ENCODE data around the gene SSR2.

The SSR2 gene

GRCh38 chr1:156033011-156033410 is 12.3 kb upstream of the SSR2 start:
- peaks cover 0 to 2% of the 10 kb centered on the region in 2 donors for H3K4me1 ChIP-seq (ENCODE audit: control insufficient read depth in 2 of 2, insufficient read depth in 1 of 2, low read depth in 1 of 2, low read length in 2 of 2)
- no peak overlapping the region for H3K23ac ChIP-seq (ENCODE audit: low read depth, low read length, poor library complexity)

GRCh38 chr1:156026588-156026987 is 5.8 kb upstream of the SSR2 start:
- no CpG with 5 or more reads among the region's 4 CpGs for WGBS, 2 donors (ENCODE audit: extremely low coverage in 2 of 2, insufficient read length in 2 of 2, insufficient replicate concordance in 1 of 2)
- H3K27me3 ChIP-seq (ENCODE audit: control insufficient read depth in 3 of 3, insufficient read depth in 3 of 3, low read depth in 1 of 3, low read length in 3 of 3) = no peaks in the 10 kb centered on the region
- no peaks in the 10 kb centered on the region for H3K36me3 ChIP-seq (replicated peaks in 1 of 2; ENCODE audit: control insufficient read depth in 2 of 2, insufficient read depth in 2 of 2, low read length in 2 of 2)
- no peak overlapping the region for H3K23ac ChIP-seq (ENCODE audit: low read depth, low read length, poor library complexity)
- H3K4ac ChIP-seq (ENCODE audit: low read length) = no peak overlapping the region
- H2BK15ac ChIP-seq (ENCODE audit: low read length) = no peak overlapping the region
- no peak for DNase-seq (ENCODE audit: low spot score)
- H3K79me1 ChIP-seq (ENCODE audit: low read depth, low read length) = no peaks in the 10 kb centered on the region
- H2BK12ac ChIP-seq (ENCODE audit: low read length) = no peak overlapping the region
- H4K8ac ChIP-seq (ENCODE audit: low read depth, low read length) = no peak overlapping the region
- no peaks in the 10 kb centered on the region for H3K9me3 ChIP-seq (replicated peaks in 1 of 2; ENCODE audit: control insufficient read depth in 2 of 2, insufficient read depth in 1 of 2, low read depth in 1 of 2, low read length in 2 of 2)
- H3K4me1 ChIP-seq (ENCODE audit: control insufficient read depth in 2 of 2, insufficient read depth in 1 of 2, low read depth in 1 of 2, low read length in 2 of 2) = peaks cover 2 to 4% of the 10 kb centered on the region in 2 donors
- H2AK5ac ChIP-seq (ENCODE audit: low read depth, low read length) = no peak overlapping the region
- no peak overlapping the region for H3K18ac ChIP-seq (ENCODE audit: low read length)
- H4K91ac ChIP-seq (ENCODE audit: low read depth, low read length, poor library complexity) = no peak overlapping the region
- no peak overlapping the region for H3K4me3 ChIP-seq (ENCODE audit: low read length in 2 of 2)
- H2BK120ac ChIP-seq (ENCODE audit: low read depth, low read length) = no peak overlapping the region
- H3K27ac ChIP-seq (replicated peaks; ENCODE audit: low read length) = no peak overlapping the region
- H3K14ac ChIP-seq (ENCODE audit: low read length) = no peak overlapping the region
- H2AFZ ChIP-seq (ENCODE audit: low read length) = no peak overlapping the region
- H3K4me2 ChIP-seq (ENCODE audit: insufficient read depth, low read length, poor library complexity, severe bottlenecking) = no peak overlapping the region
- H2BK5ac ChIP-seq (ENCODE audit: low read length) = no peak overlapping the region
- H3K9ac ChIP-seq (ENCODE audit: low read depth, low read length, poor library complexity) = no peak overlapping the region

More at GRCh38 chr1:156033011-156033410, 12.3 kb upstream of the SSR2 start:
- Histone ChIP-seq H3K9me3 (replicated peaks in 1 of 2; ENCODE audit: control insufficient read depth in 2 of 2, insufficient read depth in 1 of 2, low read depth in 1 of 2, low read length in 2 of 2) (no peaks in the 10 kb centered on the region), H2BK12ac (ENCODE audit: low read length) (no peak overlapping the region), H2AFZ (ENCODE audit: low read length) (no peak overlapping the region), H3K4me2 (ENCODE audit: insufficient read depth, low read length, poor library complexity, severe bottlenecking) (no peak overlapping the region), H3K27ac (replicated peaks; ENCODE audit: low read length) (no peak overlapping the region), H2BK15ac (ENCODE audit: low read length) (no peak overlapping the region), H3K4me3 (ENCODE audit: low read length in 2 of 2) (no peak overlapping the region), H3K4ac (ENCODE audit: low read length) (no peak overlapping the region), H3K27me3 (ENCODE audit: control insufficient read depth in 3 of 3, insufficient read depth in 3 of 3, low read depth in 1 of 3, low read length in 3 of 3) (no peaks in the 10 kb centered on the region), H2AK5ac (ENCODE audit: low read depth, low read length) (no peak overlapping the region), H3K18ac (ENCODE audit: low read length) (no peak overlapping the region), H2BK120ac (ENCODE audit: low read depth, low read length) (no peak overlapping the region), H3K79me1 (ENCODE audit: low read depth, low read length) (no peaks in the 10 kb centered on the region), H3K9ac (ENCODE audit: low read depth, low read length, poor library complexity) (no peak overlapping the region), H4K8ac (ENCODE audit: low read depth, low read length) (no peak overlapping the region), H2BK5ac (ENCODE audit: low read length) (no peak overlapping the region), H4K91ac (ENCODE audit: low read depth, low read length, poor library complexity) (no peak overlapping the region), H3K14ac (ENCODE audit: low read length) (no peak overlapping the region), H3K36me3 (replicated peaks in 1 of 2; ENCODE audit: control insufficient read depth in 2 of 2, insufficient read depth in 2 of 2, low read length in 2 of 2) (peaks cover 8 to 22% of the 10 kb centered on the region in 2 donors)
- no peak for DNase-seq (ENCODE audit: low spot score)
- WGBS, 2 donors (ENCODE audit: extremely low coverage in 2 of 2, insufficient read length in 2 of 2, insufficient replicate concordance in 1 of 2) = no CpG with 5 or more reads among the region's 6 CpGs

GRCh38 chr1:156025876-156026275 is 5.1 kb upstream of the SSR2 start:
- Histone ChIP-seq H3K4me1 (ENCODE audit: control insufficient read depth in 2 of 2, insufficient read depth in 1 of 2, low read depth in 1 of 2, low read length in 2 of 2) (peaks cover 2 to 4% of the 10 kb centered on the region in 2 donors), H2BK120ac (ENCODE audit: low read depth, low read length) (no peak overlapping the region), H3K27me3 (ENCODE audit: control insufficient read depth in 3 of 3, insufficient read depth in 3 of 3, low read depth in 1 of 3, low read length in 3 of 3) (no peaks in the 10 kb centered on the region), H4K8ac (ENCODE audit: low read depth, low read length) (no peak overlapping the region), H2BK5ac (ENCODE audit: low read length) (no peak overlapping the region), H2AK5ac (ENCODE audit: low read depth, low read length) (no peak overlapping the region), H2BK15ac (ENCODE audit: low read length) (no peak overlapping the region), H3K4ac (ENCODE audit: low read length) (no peak overlapping the region), H3K79me1 (ENCODE audit: low read depth, low read length) (no peaks in the 10 kb centered on the region), H3K14ac (ENCODE audit: low read length) (no peak overlapping the region), H3K4me3 (ENCODE audit: low read length in 2 of 2) (no peak overlapping the region), H3K36me3 (replicated peaks in 1 of 2; ENCODE audit: control insufficient read depth in 2 of 2, insufficient read depth in 2 of 2, low read length in 2 of 2) (no peaks in the 10 kb centered on the region), H3K18ac (ENCODE audit: low read length) (peak overlapping the region; percentile 61), H4K91ac (ENCODE audit: low read depth, low read length, poor library complexity) (no peak overlapping the region), H3K4me2 (ENCODE audit: insufficient read depth, low read length, poor library complexity, severe bottlenecking) (no peak overlapping the region), H3K9ac (ENCODE audit: low read depth, low read length, poor library complexity) (no peak overlapping the region), H3K23ac (ENCODE audit: low read depth, low read length, poor library complexity) (no peak overlapping the region), H2BK12ac (ENCODE audit: low read length) (no peak overlapping the region), H3K27ac (replicated peaks; ENCODE audit: low read length) (no peak overlapping the region), H3K9me3 (replicated peaks in 1 of 2; ENCODE audit: control insufficient read depth in 2 of 2, insufficient read depth in 1 of 2, low read depth in 1 of 2, low read length in 2 of 2) (no peaks in the 10 kb centered on the region), H2AFZ (ENCODE audit: low read length) (peak overlapping the region; percentile 83)
- no CpG with 5 or more reads among the region's 9 CpGs for WGBS, 2 donors (ENCODE audit: extremely low coverage in 2 of 2, insufficient read length in 2 of 2, insufficient replicate concordance in 1 of 2)
- DNase-seq (ENCODE audit: low spot score) = peak; percentile 49

- no peak overlapping the region for H3K23ac ChIP-seq (ENCODE audit: low read depth, low read length, poor library complexity)
- no peak overlapping the region for H3K4ac ChIP-seq (ENCODE audit: low read length)
- no peak overlapping the region for H3K9ac ChIP-seq (ENCODE audit: low read depth, low read length, poor library complexity)
- no peak overlapping the region for H3K4me2 ChIP-seq (ENCODE audit: insufficient read depth, low read length, poor library complexity, severe bottlenecking)
- peaks cover 5 to 8% of the 10 kb centered on the region in 2 donors for H3K4me1 ChIP-seq (ENCODE audit: control insufficient read depth in 2 of 2, insufficient read depth in 1 of 2, low read depth in 1 of 2, low read length in 2 of 2)
- no peak overlapping the region for H2AFZ ChIP-seq (ENCODE audit: low read length)
- H2BK120ac ChIP-seq (ENCODE audit: low read depth, low read length) = no peak overlapping the region
- H4K91ac ChIP-seq (ENCODE audit: low read depth, low read length, poor library complexity) = no peak overlapping the region
- no peak overlapping the region for H3K27ac ChIP-seq (replicated peaks; ENCODE audit: low read length)
- no peaks in the 10 kb centered on the region for H3K27me3 ChIP-seq (ENCODE audit: control insufficient read depth in 3 of 3, insufficient read depth in 3 of 3, low read depth in 1 of 3, low read length in 3 of 3)
- no peak overlapping the region for H3K14ac ChIP-seq (ENCODE audit: low read length)
- H3K36me3 ChIP-seq (replicated peaks in 1 of 2; ENCODE audit: control insufficient read depth in 2 of 2, insufficient read depth in 2 of 2, low read length in 2 of 2) = peaks cover 2 to 3% of the 10 kb centered on the region in 2 donors
- H3K9me3 ChIP-seq (replicated peaks in 1 of 2; ENCODE audit: control insufficient read depth in 2 of 2, insufficient read depth in 1 of 2, low read depth in 1 of 2, low read length in 2 of 2) = no peaks in the 10 kb centered on the region
- no peak overlapping the region for H3K4me3 ChIP-seq (ENCODE audit: low read length in 2 of 2)
- H2BK15ac ChIP-seq (ENCODE audit: low read length) = no peak overlapping the region
- H2BK12ac ChIP-seq (ENCODE audit: low read length) = no peak overlapping the region
- no CpG with 5 or more reads among the region's 5 CpGs for WGBS, 2 donors (ENCODE audit: extremely low coverage in 2 of 2, insufficient read length in 2 of 2, insufficient replicate concordance in 1 of 2)
- no peak overlapping the region for H4K8ac ChIP-seq (ENCODE audit: low read depth, low read length)
- no peak overlapping the region for H2BK5ac ChIP-seq (ENCODE audit: low read length)
- H3K79me1 ChIP-seq (ENCODE audit: low read depth, low read length) = peaks cover 5% of the 10 kb centered on the region
- DNase-seq (ENCODE audit: low spot score) = no peak
- no peak overlapping the region for H3K18ac ChIP-seq (ENCODE audit: low read length)
- H2AK5ac ChIP-seq (ENCODE audit: low read depth, low read length) = no peak overlapping the region
Observed at GRCh38 chr1:156024801-156025200, 4.0 kb upstream of the SSR2 start.

Measured in neuronal stem cell (in vitro differentiated cells).